Measurements from ENCODE around the gene HS6ST1.

Gene HS6ST1

GRCh38 chr2:128347701-128348539 is 29.3 kb upstream of the HS6ST1 start:
- DNase-seq: no peak

GRCh38 chr2:128347171-128347558 is 28.5 kb upstream of the HS6ST1 start:
- no peak for DNase-seq

GRCh38 chr2:128346291-128347170 is 27.9 kb upstream of the HS6ST1 start:
- no peak for DNase-seq

- DNase-seq: no peak
These were observed 26.9 kb upstream of the HS6ST1 start for GRCh38 chr2:128345436-128346165.

- DNase-seq: no peak
These were observed 25.4 kb upstream of the HS6ST1 start for GRCh38 chr2:128344101-128344500.

- no peak for DNase-seq
These were observed 24.8 kb upstream of the HS6ST1 start for GRCh38 chr2:128343459-128343858.

GRCh38 chr2:128342550-128342949 is 23.9 kb upstream of the HS6ST1 start:
- no peak for DNase-seq

- no peak for DNase-seq
These were observed 23.0 kb upstream of the HS6ST1 start for GRCh38 chr2:128341621-128342020.

- DNase-seq: peak; percentile 7 to 18
These were observed 13.5 kb upstream of the HS6ST1 start for GRCh38 chr2:128332091-128332634.

GRCh38 chr2:128330583-128330982 is 11.9 kb upstream of the HS6ST1 start:
- no peak for DNase-seq

GRCh38 chr2:128329607-128330006 is 10.9 kb upstream of the HS6ST1 start:
- DNase-seq: no peak

- no peak for DNase-seq
These were observed 8.7 kb upstream of the HS6ST1 start for GRCh38 chr2:128327180-128327964.

GRCh38 chr2:128326346-128326745 is 7.7 kb upstream of the HS6ST1 start:
- no peak for DNase-seq

- DNase-seq: no peak
These were observed 7.0 kb upstream of the HS6ST1 start for GRCh38 chr2:128325611-128326181.

GRCh38 chr2:128324897-128325410 is 6.3 kb upstream of the HS6ST1 start:
- DNase-seq: no peak

- no peak for DNase-seq
These were observed 5.6 kb upstream of the HS6ST1 start for GRCh38 chr2:128324008-128324896.

- DNase-seq: no peak
These were observed 4.9 kb upstream of the HS6ST1 start for GRCh38 chr2:128323555-128323931.

GRCh38 chr2:128322715-128323554 is 4.3 kb upstream of the HS6ST1 start:
- DNase-seq: no peak

All from Kasumi-1 (cell line).